Kidney (tissue), 14 donors: ENCODE results near the gene ALOX5. TPM values are rescaled to one million over a fixed set of nuclear protein-coding genes. Genes with fewer than 3 reads are reported as not detected.
"Not testable (repeated sequence)": the region's sequence is repeated elsewhere in the genome, so short reads cannot be mapped to it uniquely, and the experiment has no call there.

Experiments used
- DNase-seq, 5 donors: peaks; one replicate each; pipeline ENCODE4 v3.0.0-alpha.2; 2013 to 2020
- FAIRE-seq: peaks from 2 replicates; lab custom pipeline; 2012; peaks lifted over from hg19 to GRCh38; lab: Jason Lieb, UNC
- H3K27ac ChIP-seq, 2 donors: one replicate each; pipeline ENCODE4 v1.7.0; 2013; ENCODE audit warnings: low read depth in 2 of 2, low read length in 2 of 2, inconsistent platforms in 1 of 2
- H3K27me3 ChIP-seq: one replicate; pipeline ENCODE4 v1.7.1; 2013; ENCODE audit warnings: low read length, inconsistent platforms; ENCODE audit not compliant: control insufficient read depth, insufficient read depth
- H3K36me3 ChIP-seq, 3 donors: one replicate each; pipeline versions ENCODE4 v1.7.0 to v1.7.1; 2013; ENCODE audit warnings: low read length in 3 of 3, control low read depth in 1 of 3, inconsistent platforms in 1 of 3; ENCODE audit not compliant: insufficient read depth in 3 of 3, control insufficient read depth in 2 of 3
- H3K4me1 ChIP-seq, 3 donors: one replicate each; pipeline versions ENCODE4 v1.7.0 to v1.7.1; 2013; ENCODE audit warnings: low read length in 3 of 3, inconsistent platforms in 1 of 3, low read depth in 1 of 3; ENCODE audit not compliant: control insufficient read depth in 2 of 3, insufficient read depth in 2 of 3
- H3K4me3 ChIP-seq, 3 donors: one replicate each; pipeline versions ENCODE4 v1.7.0 to v1.8.1; 2013; ENCODE audit warnings: low read length in 3 of 3, control low read depth in 1 of 3, inconsistent platforms in 1 of 3
- H3K9ac ChIP-seq, 3 donors: one replicate each; pipeline versions ENCODE4 v1.7.0 to v1.7.1; 2013; ENCODE audit warnings: low read length in 3 of 3, control low read depth in 1 of 3, inconsistent platforms in 1 of 3
- H3K9me3 ChIP-seq, 3 donors: one replicate each; pipeline versions ENCODE4 v1.7.0 to v1.7.1; 2013; ENCODE audit warnings: low read length in 3 of 3, control low read depth in 1 of 3, inconsistent platforms in 1 of 3; ENCODE audit not compliant: control insufficient read depth in 2 of 3, insufficient read depth in 1 of 3
- CTCF ChIP-seq: IDR thresholded peaks from 3 replicates; pipeline ENCODE4 v1.5.1; 2012; ENCODE audit warnings: mild to moderate bottlenecking, moderate library complexity, borderline replicate concordance; ENCODE audit not compliant: insufficient read depth; ENCODE audit errors: extremely low read depth
- intact Hi-C: fragments of 100-400 bp; cut with DNase I; formaldehyde crosslinking; loops from one replicate; pipeline ENCODE4 v1.11.1; 2022
- polyA plus RNA-seq: library from polyadenylated mRNA; stranded (reverse); fragments of 350-450 nt; fragmentation: Illumina TruSeq; extraction: RNeasy Lipid Tissue Mini Kit (QIAGEN cat#74804); gene quantifications from one replicate; pipeline ENCODE4 v1.2.3, GENCODE V29; 2014; ENCODE audit warnings: low read depth, low replicate concordance; ENCODE audit not compliant: insufficient read depth
- total RNA-seq: library from RNA; stranded (reverse); fragmentation: NEBNext Ultra II Directional; extraction: Animal tissue kit (Norgen Biotek cat#: 25700); gene quantifications from one replicate; pipeline ENCODE4 v1.2.1, GENCODE V29; 2021
- donor health status: control.
- donor health status: control.
- donor health status: control.
- donor health status: control.
- donor health status: control.
- donor health status: DM: yes; HTN: yes; CAD: no.
- donor health status: Normal renal cell carcinoma (clear cell type).

ALOX5 gene
- total and polyA plus RNA-seq, 2 donors from 2014 or later = 2.5 to 58.1 TPM

GRCh38 chr10:45353186-45353585, 20.8 kb upstream of the ALOX5 start:
- intact Hi-C loops = no loop called here
- no peak for DNase-seq
- Histone ChIP-seq H3K4me3 (no peak overlapping the region), H3K27ac (no peak overlapping the region), H3K4me1 (no peaks in the 10 kb centered on the region), H3K27me3 (no peaks in the 10 kb centered on the region), H3K36me3 (no peaks in the 10 kb centered on the region), H3K9me3 (no peaks in the 10 kb centered on the region), H3K9ac (no peak overlapping the region)
- FAIRE-seq = no peak
- no peak for TF ChIP-seq CTCF

- no peak overlapping the region for H3K27ac ChIP-seq
Measured at GRCh38 chr10:45354261-45354660, 19.8 kb upstream of the ALOX5 start.

GRCh38 chr10:45355494-45355893, 18.5 kb upstream of the ALOX5 start:
- Histone ChIP-seq H3K27ac (no peak overlapping the region), H3K27me3 (no peaks in the 10 kb centered on the region), H3K9me3 (no peaks in the 10 kb centered on the region), H3K4me1 (no peaks in the 10 kb centered on the region), H3K36me3 (no peaks in the 10 kb centered on the region), H3K4me3 (no peak overlapping the region), H3K9ac (no peak overlapping the region)
- no peak for DNase-seq
- intact Hi-C loops = no loop called here
- no peak for FAIRE-seq
- TF ChIP-seq CTCF = no peak

More at GRCh38 chr10:45354261-45354660, 19.8 kb upstream of the ALOX5 start:
- intact Hi-C loops = no loop called here
- no peaks in the 10 kb centered on the region for H3K9me3 ChIP-seq
- H3K9ac ChIP-seq = no peak overlapping the region
- no peak for FAIRE-seq
- no peak for TF ChIP-seq CTCF
- DNase-seq = no peak
- H3K4me1 ChIP-seq = no peaks in the 10 kb centered on the region
- no peak overlapping the region for H3K4me3 ChIP-seq
- no peaks in the 10 kb centered on the region for H3K27me3 ChIP-seq
- H3K36me3 ChIP-seq = no peaks in the 10 kb centered on the region

GRCh38 chr10:45358961-45359360, 15.1 kb upstream of the ALOX5 start:
- H3K27ac ChIP-seq, H3K9ac ChIP-seq, H3K4me3 ChIP-seq, H3K36me3 ChIP-seq, DNase-seq, FAIRE-seq, H3K9me3 ChIP-seq, intact Hi-C loops, H3K27me3 ChIP-seq, H3K4me1 ChIP-seq: not testable (repeated sequence)

GRCh38 chr10:45361983-45362799, 11.8 kb upstream of the ALOX5 start:
- H3K9ac ChIP-seq, H3K4me1 ChIP-seq, H3K9me3 ChIP-seq, intact Hi-C loops, DNase-seq, H3K27ac ChIP-seq, FAIRE-seq, H3K36me3 ChIP-seq, H3K4me3 ChIP-seq, H3K27me3 ChIP-seq: not testable (repeated sequence)

GRCh38 chr10:45367643-45368042, 6.4 kb upstream of the ALOX5 start:
- H3K27me3 ChIP-seq, H3K27ac ChIP-seq, intact Hi-C loops, H3K4me3 ChIP-seq, H3K36me3 ChIP-seq, H3K9me3 ChIP-seq, FAIRE-seq, DNase-seq, H3K4me1 ChIP-seq, H3K9ac ChIP-seq: not testable (repeated sequence)
